ENCODE results near the gene EIF2D.

EIF2D gene

DNA sequence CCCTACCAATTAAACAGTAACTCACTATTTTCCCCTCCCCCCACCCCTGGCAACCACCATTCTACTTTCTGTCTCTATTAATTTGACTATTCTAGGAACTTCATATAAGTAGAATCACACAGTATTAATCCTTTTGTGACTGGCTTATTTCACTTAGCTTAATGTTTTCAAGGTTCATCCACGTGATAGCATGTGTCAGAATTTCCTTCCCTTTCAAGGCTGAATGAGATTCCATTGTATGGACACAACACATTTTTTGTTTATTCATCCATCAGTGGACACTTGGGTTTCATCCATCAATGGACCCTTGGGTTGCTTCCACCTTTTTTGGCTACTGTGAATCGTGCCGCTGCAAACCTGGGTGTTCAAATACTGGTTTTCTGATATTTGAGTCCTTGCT, 41.7 kb downstream of the EIF2D start:
- no peak for DNase-seq (ENCODE audit: low read depth in 2 of 2)

DNA sequence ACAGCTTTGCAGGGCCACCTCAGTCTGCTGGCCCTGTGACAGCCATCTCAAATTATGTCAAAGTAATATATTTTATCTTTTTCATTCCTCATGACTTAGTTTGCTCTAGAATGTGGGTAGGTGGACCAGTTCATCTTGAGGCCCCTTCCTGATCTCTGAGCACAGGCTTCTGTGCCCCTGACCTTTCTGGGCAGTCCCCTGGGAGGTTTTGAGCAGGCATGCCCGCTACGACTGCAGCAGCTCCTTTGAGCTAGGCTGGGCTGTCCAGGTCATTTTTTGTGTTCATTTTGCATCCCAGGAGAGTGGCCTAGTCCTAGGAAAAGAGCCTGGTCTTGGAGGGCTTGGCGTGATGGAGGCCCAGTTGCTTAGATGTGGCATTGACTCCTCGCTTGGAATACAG, 42.7 kb downstream of the EIF2D start:
- no peak for DNase-seq (ENCODE audit: low read depth in 2 of 2)

GRCh38 chr1:206568779-206569352, 43.4 kb downstream of the EIF2D start:
- DNase-seq (ENCODE audit: low read depth in 2 of 2), result no peak

DNA sequence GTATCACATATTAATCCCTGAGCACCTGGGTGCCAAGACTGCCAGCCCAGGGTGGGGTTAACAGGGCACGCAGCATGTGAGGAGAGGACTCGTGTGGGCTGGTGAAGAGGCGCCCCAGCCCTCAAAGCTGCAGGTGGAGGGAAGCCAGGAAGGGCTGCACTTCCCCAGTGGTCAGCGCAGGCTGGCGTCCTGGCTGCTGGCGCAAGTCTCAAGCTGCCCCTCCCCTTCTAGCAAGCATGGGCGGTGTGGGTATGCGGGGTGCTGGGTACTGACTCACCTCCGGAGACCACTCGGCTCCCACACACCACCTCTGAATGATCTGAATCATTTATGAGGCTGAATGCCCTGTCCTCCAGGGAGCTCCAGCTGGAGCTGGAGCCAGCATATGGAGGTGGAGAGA, 44.0 kb downstream of the EIF2D start:
- no peak for DNase-seq (ENCODE audit: low read depth in 2 of 2)

GRCh38 chr1:206566999-206567398, 45.3 kb downstream of the EIF2D start:
- no peak for DNase-seq (ENCODE audit: low read depth in 2 of 2)

DNA sequence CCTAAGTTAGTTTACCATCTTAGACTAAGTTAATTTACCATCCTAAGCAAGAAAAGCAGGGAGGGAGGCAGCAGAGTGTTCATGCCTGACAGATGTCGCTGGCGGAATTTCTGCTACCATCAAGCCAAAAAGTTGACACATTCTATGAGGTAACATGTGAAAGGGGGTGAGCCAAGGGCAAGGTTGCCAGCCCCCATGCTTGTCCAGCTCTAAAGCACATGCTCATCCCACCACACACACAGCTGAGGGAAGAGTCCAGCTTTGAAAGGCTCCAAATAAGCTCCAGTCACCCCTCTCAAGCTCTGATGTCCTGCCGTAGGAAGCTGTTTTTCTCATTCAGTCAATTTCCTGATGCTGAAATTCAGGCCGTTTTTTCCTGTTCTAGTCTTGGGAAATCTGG, 46.3 kb downstream of the EIF2D start:
- no peak for DNase-seq (ENCODE audit: low read depth in 2 of 2)

GRCh38 chr1:206563367-206564207, 48.7 kb downstream of the EIF2D start:
- no peak for DNase-seq (ENCODE audit: low read depth in 2 of 2)

GRCh38 chr1:206560007-206560716, 52.1 kb downstream of the EIF2D start:
- no peak for DNase-seq (ENCODE audit: low read depth in 2 of 2)

DNA sequence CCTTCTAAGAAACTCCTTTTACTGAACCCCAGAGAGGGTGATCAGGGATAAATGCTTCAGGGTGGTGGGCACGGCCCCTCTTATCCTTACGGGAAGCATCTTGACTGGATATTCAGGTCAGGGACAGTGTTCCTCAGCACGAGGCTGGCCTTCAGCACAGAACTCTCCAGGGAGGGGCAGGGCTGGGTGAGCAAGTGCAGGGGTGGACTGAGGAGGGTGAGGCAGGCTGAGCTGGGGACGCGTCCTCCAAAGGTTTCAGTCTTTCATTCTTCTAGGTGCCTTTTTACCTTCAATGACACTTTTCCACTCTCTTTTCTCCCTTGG, 52.6 kb downstream of the EIF2D start:
- no peak for DNase-seq (ENCODE audit: low read depth in 2 of 2)

GRCh38 chr1:206558794-206559671, 53.2 kb downstream of the EIF2D start:
- DNase-seq (ENCODE audit: low read depth in 2 of 2), result no peak

GRCh38 chr1:206557636-206558473, 54.4 kb downstream of the EIF2D start:
- no peak for DNase-seq (ENCODE audit: low read depth in 2 of 2)

DNA sequence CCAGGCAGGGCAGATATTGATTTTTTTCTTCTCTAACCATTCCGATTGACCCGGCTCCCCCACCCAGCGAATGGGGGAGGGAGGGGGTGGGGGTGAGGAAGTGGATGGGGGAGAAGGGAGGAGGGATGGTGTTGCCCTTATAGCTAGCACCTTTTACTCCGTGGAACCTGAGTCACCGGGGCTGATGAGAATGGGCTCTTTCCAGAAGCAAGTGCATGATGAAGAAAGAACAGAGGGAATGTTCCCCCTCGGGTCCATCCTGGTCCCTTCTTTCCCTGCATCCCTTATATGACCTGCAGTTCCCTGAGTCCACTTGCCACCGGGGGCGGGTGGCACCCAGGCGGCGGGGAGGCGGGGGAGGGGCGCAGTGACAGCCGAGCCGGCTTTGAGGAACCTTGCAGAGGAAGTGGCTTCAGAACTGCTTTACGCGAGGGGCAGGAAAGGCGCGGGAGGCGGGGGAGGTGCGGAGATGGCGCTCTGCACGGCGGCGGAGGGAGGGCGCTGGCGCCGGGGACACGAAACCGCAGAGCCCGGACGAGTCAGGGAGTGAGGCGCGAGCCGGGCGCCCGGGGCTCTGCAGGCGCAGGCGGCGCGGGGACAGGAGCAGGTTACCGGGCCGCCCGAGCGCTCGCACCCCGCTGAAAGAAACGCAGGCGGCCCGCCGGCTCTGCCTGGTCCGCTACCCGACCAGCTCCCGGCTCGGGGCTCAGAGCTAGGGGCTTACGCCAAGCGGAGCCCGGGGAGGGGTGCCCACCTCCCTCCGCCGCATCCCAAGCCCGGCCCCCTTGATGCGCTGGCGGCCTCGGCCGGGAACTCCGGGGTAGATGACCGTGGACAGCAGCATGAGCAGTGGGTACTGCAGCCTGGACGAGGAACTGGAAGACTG, 55.3 kb downstream of the EIF2D start:
- peak; percentile 82 to 88 for DNase-seq (ENCODE audit: low read depth in 2 of 2)

DNA sequence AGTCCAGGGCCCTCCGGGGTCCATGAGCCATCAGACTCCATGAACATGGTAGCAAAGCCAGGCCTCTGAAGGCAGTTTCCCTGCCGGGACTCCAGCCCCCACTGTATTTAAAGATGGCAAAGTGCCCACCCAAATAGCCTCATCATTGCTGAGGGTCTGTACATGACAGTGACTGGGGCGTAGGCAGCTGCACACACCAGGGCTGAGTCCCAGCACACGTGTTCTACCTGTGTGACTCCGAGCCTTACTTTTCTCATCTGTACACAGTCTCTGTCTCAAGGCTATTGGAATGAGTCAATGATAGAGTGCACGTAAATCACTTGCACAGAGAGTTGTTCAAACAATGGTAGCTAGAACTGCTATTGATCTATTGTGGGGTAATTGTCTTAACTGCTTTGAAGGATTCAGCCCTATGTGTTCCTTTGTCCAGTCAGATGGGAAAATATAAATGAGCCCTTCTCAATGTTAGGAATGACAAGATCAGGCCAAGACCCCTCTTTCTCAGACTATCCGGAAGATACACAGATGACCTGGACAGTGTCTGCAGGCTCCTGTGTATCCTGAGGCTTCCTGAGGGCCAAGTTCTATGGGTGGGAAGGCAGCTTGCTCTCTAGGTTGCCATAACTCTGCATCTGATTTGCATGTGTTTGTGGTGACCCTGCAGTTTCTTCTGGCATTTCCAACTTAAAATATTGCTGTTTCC, 56.1 kb downstream of the EIF2D start:
- DNase-seq (ENCODE audit: low read depth in 2 of 2), result no peak

DNA sequence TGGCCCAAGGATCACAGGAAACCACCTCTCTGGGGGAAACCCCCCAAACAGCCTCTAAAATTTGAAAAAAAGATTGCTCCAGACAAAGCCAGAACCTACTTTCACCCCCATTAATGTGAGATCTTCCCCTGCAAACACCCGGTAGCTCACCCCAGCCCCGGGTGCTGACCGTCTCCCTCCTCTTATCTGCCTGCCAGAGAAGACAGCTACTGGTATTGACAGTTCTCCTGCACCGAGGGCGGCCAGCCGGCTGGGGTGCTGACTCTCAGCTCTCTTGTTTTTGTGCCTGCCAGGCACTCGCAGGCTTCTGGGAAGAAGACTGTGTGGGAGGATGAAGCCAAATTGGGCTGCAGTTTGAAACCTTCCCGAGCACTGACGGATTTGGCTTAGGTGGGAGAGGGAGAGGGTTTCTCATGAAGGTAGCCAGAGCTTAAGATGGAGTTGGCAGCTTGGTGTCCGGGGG, 56.8 kb downstream of the EIF2D start:
- DNase-seq (ENCODE audit: low read depth in 2 of 2), result no peak

DNA sequence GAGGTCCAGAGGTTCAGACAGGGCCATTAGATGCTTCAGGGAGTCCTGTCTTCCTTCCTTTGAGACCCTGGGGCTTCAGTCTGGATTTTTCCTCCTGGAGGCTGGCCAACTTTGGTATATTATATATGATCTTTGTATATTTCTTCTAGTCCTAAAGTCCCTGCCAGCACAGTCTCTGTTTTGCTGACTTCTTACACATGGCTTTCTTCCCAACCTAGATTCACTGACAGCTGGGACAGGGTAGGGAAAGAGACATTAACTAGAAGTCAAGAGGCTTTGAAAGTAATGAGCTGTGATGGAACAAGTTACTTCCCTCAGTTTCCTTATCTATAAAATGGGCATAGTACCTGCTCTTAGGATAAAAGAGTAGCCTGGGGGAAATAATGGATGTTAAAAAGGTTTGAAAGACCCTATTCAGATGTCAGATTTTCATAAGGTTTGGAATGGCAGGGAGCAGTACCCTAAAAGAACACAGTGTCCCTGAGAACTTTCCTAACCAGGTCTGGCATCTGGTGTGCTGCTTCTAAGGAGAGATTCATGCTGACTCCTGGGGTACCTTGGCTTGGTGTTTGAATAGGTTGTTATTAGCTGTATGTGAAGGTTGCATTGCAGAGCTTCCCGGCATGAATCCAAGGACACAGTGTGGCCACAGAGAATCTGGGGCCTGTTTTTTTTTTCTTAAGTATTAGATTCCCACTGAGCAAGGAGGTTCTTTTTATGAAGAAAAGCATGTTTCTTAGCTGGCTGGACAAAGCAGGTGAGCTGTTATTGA, 57.4 kb downstream of the EIF2D start:
- DNase-seq (ENCODE audit: low read depth in 2 of 2), result no peak

GRCh38 chr1:206554211-206554610, 58.1 kb downstream of the EIF2D start:
- no peak for DNase-seq (ENCODE audit: low read depth in 2 of 2)

GRCh38 chr1:206551986-206552326, 60.3 kb downstream of the EIF2D start:
- DNase-seq (ENCODE audit: low read depth in 2 of 2), result peak in 1 of 2 donors; percentile 55

- no peak for DNase-seq (ENCODE audit: low read depth in 2 of 2)
Observed at GRCh38 chr1:206551296-206551985, 60.8 kb downstream of the EIF2D start.

Data from stimulated activated CD8-positive, alpha-beta memory T cell treated with anti-CD3 and anti-CD28 coated beads, Interleukin-2, amount 100 ng/mL, for 48 hours (primary cell).